Mucosa of rectum (tissue), 2 donors: ENCODE measurements around the gene SASH1.
A peak's percentile ranks its signal among the peaks of the same experiment; 100 is the strongest.

ENCODE experiments used
- H3K27ac ChIP-seq, 2 donors: one replicate each; pipeline ENCODE4 v1.7.0; 2013; ENCODE audit warnings: inconsistent platforms in 2 of 2, low read depth in 2 of 2, low read length in 2 of 2
- H3K27me3 ChIP-seq, 2 donors: one replicate each; pipeline ENCODE4 v1.7.0; 2013; ENCODE audit warnings: low read length in 2 of 2; ENCODE audit not compliant: control insufficient read depth in 2 of 2, insufficient read depth in 2 of 2
- H3K36me3 ChIP-seq, 2 donors: one replicate each; pipeline ENCODE4 v1.7.0; 2013; ENCODE audit warnings: low read length in 2 of 2; ENCODE audit not compliant: control insufficient read depth in 2 of 2, insufficient read depth in 2 of 2
- H3K4me1 ChIP-seq, 2 donors: one replicate each; pipeline ENCODE4 v1.7.0; 2013; ENCODE audit warnings: low read length in 2 of 2, mild to moderate bottlenecking in 1 of 2; ENCODE audit not compliant: control insufficient read depth in 2 of 2, insufficient read depth in 2 of 2
- H3K4me3 ChIP-seq, 2 donors: one replicate each; pipeline ENCODE4 v1.7.0; 2013; ENCODE audit warnings: low read length in 2 of 2
- H3K9ac ChIP-seq, 2 donors: one replicate each; pipeline ENCODE4 v1.7.0; 2013; ENCODE audit warnings: low read length in 2 of 2, low read depth in 1 of 2, mild to moderate bottlenecking in 1 of 2
- H3K9me3 ChIP-seq, 2 donors: one replicate each; pipeline ENCODE4 v1.7.0; 2013; ENCODE audit warnings: low read length in 2 of 2; ENCODE audit not compliant: control insufficient read depth in 2 of 2
- donor health status: healthy.
- donor health status: Normal muscosa, but diverticular disease.

SASH1 gene

GRCh38 chr6:148550569-148550968, 207.9 kb downstream of the SASH1 start:
- Histone ChIP-seq H3K36me3 (peaks cover 16 to 18% of the 10 kb centered on the region in 2 donors), H3K27me3 (no peaks in the 10 kb centered on the region), H3K9me3 (no peaks in the 10 kb centered on the region), H3K9ac (no peak overlapping the region), H3K4me1 (no peaks in the 10 kb centered on the region), H3K27ac (no peak overlapping the region), H3K4me3 (no peak overlapping the region)

- H3K9ac ChIP-seq = no peak overlapping the region
- H3K36me3 ChIP-seq = peaks cover 11% of the 10 kb centered on the region in 2 donors
- H3K27ac ChIP-seq = no peak overlapping the region
- no peaks in the 10 kb centered on the region for H3K27me3 ChIP-seq
- H3K4me3 ChIP-seq = no peak overlapping the region
- H3K4me1 ChIP-seq = no peaks in the 10 kb centered on the region
- no peaks in the 10 kb centered on the region for H3K9me3 ChIP-seq
These were observed 208.6 kb downstream of the SASH1 start for GRCh38 chr6:148551226-148551625.

DNA sequence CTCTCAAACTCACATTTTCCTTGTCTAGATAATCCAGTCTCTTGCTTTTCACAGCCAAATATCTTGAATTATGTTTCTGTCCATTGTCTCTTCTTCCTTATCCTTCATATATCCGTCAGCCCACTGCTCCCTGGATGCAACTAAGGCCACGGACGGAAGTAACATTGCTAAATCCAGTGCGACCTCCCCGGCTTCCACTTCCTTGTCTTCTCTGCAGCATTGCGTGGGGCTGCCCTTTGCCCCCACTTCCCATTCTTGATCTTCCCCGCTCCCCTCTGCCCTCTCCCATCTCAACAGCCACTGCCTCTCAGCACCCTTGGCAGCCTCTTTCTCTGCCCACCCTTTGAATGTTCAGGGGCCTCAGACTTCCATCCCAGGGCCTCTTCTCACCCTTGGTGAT, 213.8 kb downstream of the SASH1 start:
- Histone ChIP-seq H3K9me3 (no peaks in the 10 kb centered on the region), H3K4me3 (no peak overlapping the region), H3K27me3 (peaks cover 0 to under 1% of the 10 kb centered on the region in 2 donors), H3K36me3 (no peaks in the 10 kb centered on the region), H3K27ac (no peak overlapping the region), H3K9ac (no peak overlapping the region), H3K4me1 (peaks cover 3 to 7% of the 10 kb centered on the region in 2 donors)

DNA sequence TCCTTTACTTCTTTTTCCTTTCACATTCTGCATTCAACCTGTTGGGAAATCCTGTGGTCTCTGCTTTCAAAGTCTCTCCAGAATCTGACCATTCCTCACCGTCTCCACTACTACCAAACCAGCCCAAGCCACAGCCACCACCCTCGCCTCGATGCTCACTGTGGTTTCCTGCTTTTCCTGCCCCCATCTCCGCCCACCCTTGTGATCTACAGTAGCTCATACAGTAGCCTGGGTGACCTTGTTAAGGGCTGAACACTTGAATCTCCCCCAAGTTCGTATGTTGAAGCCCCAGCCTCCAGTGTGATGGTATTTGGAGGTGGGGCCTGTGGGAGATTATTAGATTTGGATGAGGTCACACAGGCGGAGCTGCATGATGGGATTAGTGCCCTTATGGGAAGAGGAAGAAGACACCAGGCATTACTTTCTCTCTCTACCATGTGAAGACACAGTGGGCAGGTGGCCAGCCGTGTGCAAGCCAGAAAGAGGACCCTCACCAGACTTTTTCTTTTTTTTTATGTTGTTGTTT, 215.2 kb downstream of the SASH1 start:
- peaks cover 0 to 5% of the 10 kb centered on the region in 2 donors for H3K27me3 ChIP-seq
- H3K4me3 ChIP-seq = no peak overlapping the region
- no peak overlapping the region for H3K27ac ChIP-seq
- peaks cover 3 to 7% of the 10 kb centered on the region in 2 donors for H3K4me1 ChIP-seq
- no peak overlapping the region for H3K9ac ChIP-seq
- no peaks in the 10 kb centered on the region for H3K36me3 ChIP-seq
- H3K9me3 ChIP-seq = no peaks in the 10 kb centered on the region

- Histone ChIP-seq H3K9me3 (no peaks in the 10 kb centered on the region), H3K4me3 (peak overlapping the region; percentile 58 to 70), H3K36me3 (no peaks in the 10 kb centered on the region), H3K9ac (no peak overlapping the region), H3K4me1 (peaks cover 3 to 7% of the 10 kb centered on the region in 2 donors), H3K27me3 (peaks cover 0 to 5% of the 10 kb centered on the region in 2 donors), H3K27ac (no peak overlapping the region)
These were observed 217.3 kb downstream of the SASH1 start for GRCh38 chr6:148559848-148560433.

- Histone ChIP-seq H3K4me1 (peaks cover 3 to 7% of the 10 kb centered on the region in 2 donors), H3K27ac (no peak overlapping the region), H3K36me3 (no peaks in the 10 kb centered on the region), H3K9me3 (no peaks in the 10 kb centered on the region), H3K9ac (no peak overlapping the region), H3K27me3 (peaks cover 0 to 5% of the 10 kb centered on the region in 2 donors), H3K4me3 (no peak overlapping the region)
These were observed 219.0 kb downstream of the SASH1 start for GRCh38 chr6:148561629-148562028.

DNA sequence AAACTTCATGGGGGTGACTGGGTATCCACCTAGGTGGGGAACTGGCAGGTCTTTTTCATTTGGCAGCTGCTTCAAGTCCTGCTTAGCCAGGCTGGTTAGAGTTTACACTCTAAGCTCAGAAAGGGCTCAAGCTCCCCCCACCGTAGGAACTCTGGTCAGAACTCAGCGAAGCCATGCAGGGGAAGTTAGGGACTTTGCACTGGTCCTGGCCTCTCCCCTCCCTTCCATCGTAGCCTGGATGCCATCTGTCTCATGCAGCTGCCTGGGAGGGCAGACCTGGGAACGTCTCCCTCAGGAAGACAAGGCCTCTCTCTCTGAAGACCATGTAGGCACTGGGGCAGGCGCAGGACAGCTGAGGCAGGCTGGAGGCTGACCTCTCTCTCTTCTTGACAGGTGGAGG, 220.4 kb downstream of the SASH1 start:
- H3K9me3 ChIP-seq = no peaks in the 10 kb centered on the region
- peaks cover 0 to 5% of the 10 kb centered on the region in 2 donors for H3K27me3 ChIP-seq
- H3K36me3 ChIP-seq = no peaks in the 10 kb centered on the region
- H3K4me3 ChIP-seq = no peak overlapping the region
- no peak overlapping the region for H3K9ac ChIP-seq
- no peak overlapping the region for H3K27ac ChIP-seq
- peaks cover 3 to 7% of the 10 kb centered on the region in 2 donors for H3K4me1 ChIP-seq

DNA sequence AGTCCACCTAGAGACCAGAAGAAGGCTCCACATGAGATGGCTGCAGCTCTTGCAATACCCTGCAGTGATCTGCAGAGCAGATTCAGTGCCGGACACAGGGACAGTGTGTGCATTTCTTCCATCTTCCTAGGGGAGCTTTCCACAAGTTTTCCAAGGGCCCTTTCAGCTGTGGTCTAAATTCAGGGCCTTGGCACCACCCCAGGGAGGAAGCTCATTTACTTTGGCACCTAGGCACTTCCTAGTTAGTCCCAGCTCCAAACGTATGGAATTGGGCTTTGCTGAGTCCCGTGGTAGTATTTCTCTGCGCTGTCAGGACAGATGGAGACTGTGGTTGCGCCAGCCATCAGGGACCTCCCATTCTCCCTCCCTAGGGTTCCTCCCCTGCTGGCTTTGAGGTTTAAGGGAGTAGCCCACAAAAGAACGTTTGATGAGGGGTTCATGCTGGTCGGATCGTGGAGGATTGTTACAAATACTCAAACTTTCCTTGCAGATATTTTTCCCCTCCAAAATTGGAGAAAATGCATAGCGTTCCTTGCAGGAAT, 221.9 kb downstream of the SASH1 start:
- no peak overlapping the region for H3K4me3 ChIP-seq
- no peaks in the 10 kb centered on the region for H3K9me3 ChIP-seq
- no peaks in the 10 kb centered on the region for H3K36me3 ChIP-seq
- H3K27me3 ChIP-seq = peaks cover 0 to 5% of the 10 kb centered on the region in 2 donors
- no peak overlapping the region for H3K27ac ChIP-seq
- no peak overlapping the region for H3K9ac ChIP-seq
- peaks cover 3 to 7% of the 10 kb centered on the region in 2 donors for H3K4me1 ChIP-seq

- Histone ChIP-seq H3K27me3 (peaks cover 0 to 5% of the 10 kb centered on the region in 2 donors), H3K4me3 (no peak overlapping the region), H3K9ac (no peak overlapping the region), H3K4me1 (no peaks in the 10 kb centered on the region), H3K27ac (no peak overlapping the region), H3K9me3 (no peaks in the 10 kb centered on the region), H3K36me3 (no peaks in the 10 kb centered on the region)
These were observed 222.8 kb downstream of the SASH1 start for GRCh38 chr6:148565321-148565926.

DNA sequence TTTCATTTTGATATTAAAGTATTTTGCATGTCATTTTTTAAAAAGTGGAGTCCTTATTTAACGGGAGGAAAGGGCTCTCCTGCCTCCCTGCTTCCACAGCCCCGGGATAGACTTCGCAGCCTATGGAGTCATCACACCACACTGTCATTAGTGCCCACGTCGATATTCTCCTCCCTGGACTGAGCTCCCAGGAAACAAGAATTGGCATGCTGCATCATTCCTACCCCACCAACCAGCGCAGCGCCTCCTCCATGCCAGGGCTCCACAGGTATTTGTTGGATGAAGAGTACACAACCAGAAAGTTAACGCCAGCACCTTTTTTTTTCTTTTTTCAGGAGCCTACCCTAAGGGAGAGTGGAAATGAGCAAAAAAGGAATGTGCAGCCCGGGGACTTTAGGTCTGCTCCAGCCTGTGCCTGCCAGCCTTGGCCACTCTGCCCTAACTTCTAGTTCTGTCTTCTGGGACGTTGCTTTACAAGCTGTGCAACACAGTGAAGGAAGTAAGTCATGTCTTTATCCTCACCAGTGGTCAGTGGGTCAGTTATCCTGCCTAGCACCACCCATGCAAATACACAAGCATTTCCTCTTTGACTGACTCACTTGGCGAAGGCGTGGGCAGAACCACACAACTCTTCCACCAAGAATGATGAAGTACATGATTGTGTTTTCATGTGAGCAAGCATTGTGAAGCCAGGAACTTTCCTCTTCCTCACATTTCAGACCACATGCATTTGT, 223.5 kb downstream of the SASH1 start:
- H3K36me3 ChIP-seq = no peaks in the 10 kb centered on the region
- no peak overlapping the region for H3K27ac ChIP-seq
- no peaks in the 10 kb centered on the region for H3K4me1 ChIP-seq
- H3K4me3 ChIP-seq = no peak overlapping the region
- no peaks in the 10 kb centered on the region for H3K9me3 ChIP-seq
- H3K9ac ChIP-seq = no peak overlapping the region
- H3K27me3 ChIP-seq = peaks cover 0 to 5% of the 10 kb centered on the region in 2 donors
